ENCODE measurements around the gene CTRB1. TPM values are rescaled to one million over a fixed set of nuclear protein-coding genes. Genes with fewer than 3 reads are reported as not detected.

Gene CTRB1
- total RNA-seq, 1 experiment from 2014 or later = not detected

DNA sequence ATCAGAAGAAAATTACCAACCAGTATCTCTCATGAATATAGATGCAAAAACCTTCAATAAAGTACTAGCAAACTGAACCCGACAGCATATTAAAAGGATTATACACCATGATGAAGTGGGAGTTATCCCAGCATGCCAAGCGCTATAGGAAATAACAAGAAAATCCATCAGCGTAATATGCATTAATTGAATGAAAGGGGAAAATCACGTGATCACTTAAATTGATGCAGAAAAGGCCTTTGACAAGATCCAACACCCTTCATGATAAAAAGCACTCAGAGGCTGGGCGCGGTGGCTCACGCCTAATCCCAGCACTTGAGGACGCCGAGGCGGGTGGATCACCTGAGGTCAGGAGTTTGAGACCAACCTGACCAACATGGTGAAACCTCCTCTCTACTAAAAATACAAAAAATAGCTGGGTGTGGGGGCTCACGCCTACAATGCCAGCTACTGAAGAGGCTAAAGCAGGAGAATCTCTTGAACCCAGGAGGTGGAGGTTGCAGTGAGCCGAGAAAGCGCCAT, 16.7 kb upstream of the CTRB1 start:
- H3K4me1 ChIP-seq (ENCODE audit: insufficient read depth, low read length) = no peaks in the 10 kb centered on the region
- H3K27ac Mint-ChIP-seq = no peak overlapping the region
- H2BK12ac ChIP-seq (ENCODE audit: insufficient read length, low read depth, low read length) = no peak overlapping the region
- no peak overlapping the region for H3K4me2 ChIP-seq (ENCODE audit: insufficient read depth, insufficient read length, low read length)
- H3K23me2 ChIP-seq (ENCODE audit: insufficient read length, low read depth, low read length, poor library complexity, severe bottlenecking) = no peaks in the 10 kb centered on the region
- TF ChIP-seq CTCF (conservative IDR thresholded peaks at IDR 0.05) = no peak
- no peak overlapping the region for H2BK120ac ChIP-seq (ENCODE audit: low read depth, low read length, poor library complexity, severe bottlenecking)
- H3T11ph ChIP-seq (ENCODE audit: low read length) = no peak overlapping the region
- no peaks in the 10 kb centered on the region for H3K79me1 ChIP-seq (ENCODE audit: insufficient read depth, low read depth, low read length, poor library complexity, severe bottlenecking)
- H3K56ac ChIP-seq (ENCODE audit: insufficient read length, low read depth, low read length) = no peak overlapping the region
- no peak overlapping the region for H3K4me3 Mint-ChIP-seq
- no peak overlapping the region for H3K23ac ChIP-seq (ENCODE audit: insufficient read length, low read depth, low read length)
- H3K79me2 ChIP-seq (ENCODE audit: insufficient read depth, low read length) = no peaks in the 10 kb centered on the region
- no peak overlapping the region for H3K14ac ChIP-seq (ENCODE audit: insufficient read depth, low read length)
- no peak overlapping the region for H4K8ac ChIP-seq (replicated peaks; ENCODE audit: insufficient read length, low read depth, low read length)
- DNase-seq = no peak
- no peak overlapping the region for H2BK20ac ChIP-seq (ENCODE audit: low read depth, low read length, poor library complexity, severe bottlenecking)
- no peaks in the 10 kb centered on the region for H3K36me3 Mint-ChIP-seq (ENCODE audit: insufficient read depth in 1 of 3, low read depth in 3 of 3)
- H3K4me1 Mint-ChIP-seq = peaks cover 3 to 16% of the 10 kb centered on the region in 2 experiments
- no peak overlapping the region for H3K4ac ChIP-seq (ENCODE audit: low read depth, low read length)
- H2BK15ac ChIP-seq (ENCODE audit: low read depth, low read length) = no peak overlapping the region
- no peak overlapping the region for H2AFZ ChIP-seq (ENCODE audit: low read length)
- no peak overlapping the region for H3K18ac ChIP-seq (ENCODE audit: insufficient read length, low read depth, low read length)
- no peaks in the 10 kb centered on the region for H3K27me3 ChIP-seq (ENCODE audit: insufficient read depth, low read length)
- WGBS (ENCODE audit: extremely low coverage, insufficient read length, low lambda C conversion rate) = no CpG with 5 or more reads among the region's 13 CpGs
- no peaks in the 10 kb centered on the region for H3K9me3 ChIP-seq (ENCODE audit: control insufficient read depth, low read depth, low read length)
- no peak overlapping the region for H3K27ac ChIP-seq (ENCODE audit: insufficient read length, low read depth, low read length)
- H3K27me3 Mint-ChIP-seq (ENCODE audit: low read depth) = peaks cover 6% of the 10 kb centered on the region
- H2BK5ac ChIP-seq (ENCODE audit: insufficient read length, low read length) = no peak overlapping the region
- H3K9ac ChIP-seq (ENCODE audit: extremely low read depth, insufficient read length, low read length) = no peak overlapping the region
- H2AK5ac ChIP-seq (ENCODE audit: insufficient read length, low read length) = no peak overlapping the region
- no peaks in the 10 kb centered on the region for H3K9me3 Mint-ChIP-seq
- H4K20me1 ChIP-seq (ENCODE audit: control insufficient read depth, insufficient read depth, insufficient read length) = no peaks in the 10 kb centered on the region
- no peak overlapping the region for H4K5ac ChIP-seq (ENCODE audit: insufficient read length, low read depth, low read length)
- H4K91ac ChIP-seq (ENCODE audit: insufficient read length, low read depth, low read length) = no peak overlapping the region

Measured in H9 (cell line).